DOHH2 (cell line): Measurements from ENCODE around the gene CCNF.

Experiments
- H3F3A ChIP-seq: fragments of 200-600 bp; sonication (generic), shearing (Covaris generic); 2 replicates; pipeline ENCODE4 v1.6.0; 2016; ENCODE audit warnings: antibody characterized with exemption, mild to moderate bottlenecking; ENCODE audit not compliant: control insufficient read depth, insufficient read depth
- H3K27ac ChIP-seq: fragments of 200-600 bp; sonication (generic); 2 replicates; pipeline ENCODE4 v1.5.1; 2014; ENCODE audit warnings: low read depth, mild to moderate bottlenecking, low read length, moderate library complexity
- H3K27me3 ChIP-seq: fragments of 200-600 bp; sonication (generic); 2 replicates; pipeline ENCODE4 v1.6.1; 2014; ENCODE audit warnings: mild to moderate bottlenecking, low read length, mixed read lengths; ENCODE audit not compliant: control insufficient read depth
- H3K36me3 ChIP-seq: fragments of 200-600 bp; sonication (generic); 2 replicates; pipeline ENCODE4 v1.6.1; 2014; ENCODE audit warnings: mild to moderate bottlenecking, low read length, moderate library complexity, mixed read lengths; ENCODE audit not compliant: control insufficient read depth
- H3K4me1 ChIP-seq: fragments of 200-600 bp; sonication (generic); 2 replicates; pipeline ENCODE4 v1.6.1; 2014; ENCODE audit warnings: mild to moderate bottlenecking, low read length, mixed read lengths; ENCODE audit not compliant: control insufficient read depth
- H3K4me2 ChIP-seq: fragments of 200-600 bp; sonication (generic); 2 replicates; pipeline ENCODE4 v1.6.0; 2014; ENCODE audit warnings: mild to moderate bottlenecking, low read length, moderate library complexity
- H3K4me3 ChIP-seq: fragments of 200-600 bp; sonication (generic); 2 replicates; pipeline ENCODE4 v1.5.1; 2014; ENCODE audit warnings: mild to moderate bottlenecking, low read length, mixed read lengths
- H3K79me2 ChIP-seq: fragments of 200-600 bp; sonication (generic); 2 replicates; pipeline ENCODE4 v1.6.1; 2014; ENCODE audit warnings: mild to moderate bottlenecking, low read length, mixed read lengths; ENCODE audit not compliant: control insufficient read depth
- H3K9me2 ChIP-seq: fragments of 200-600 bp; sonication (generic); replicated peaks from 2 replicates; pipeline ENCODE4 v1.6.1; 2014; ENCODE audit warnings: mild to moderate bottlenecking, low read length, mixed read lengths; ENCODE audit not compliant: control insufficient read depth
- H3K9me3 ChIP-seq: fragments of 200-600 bp; sonication (generic); 2 replicates; pipeline ENCODE4 v1.6.1; 2014; ENCODE audit warnings: antibody characterized with exemption, low read length, mixed read lengths; ENCODE audit not compliant: control insufficient read depth, insufficient read depth
- H4K20me1 ChIP-seq: fragments of 200-600 bp; sonication (generic); 2 replicates; pipeline ENCODE4 v1.6.0; 2014; ENCODE audit warnings: low read depth, mild to moderate bottlenecking, antibody characterized with exemption, low read length, moderate library complexity; ENCODE audit not compliant: control insufficient read depth, insufficient read depth
- EZH2phosphoT487 ChIP-seq: fragments of 200-600 bp; sonication (generic); IDR thresholded peaks from 2 replicates; pipeline ENCODE4 v1.6.1; 2017; ENCODE audit warnings: borderline replicate concordance, mild to moderate bottlenecking, antibody characterized with exemption, low read length, moderate library complexity, mixed read lengths
- TF ChIP-seq, protein P1 (sequence below): fragments of 200-600 bp; sonication (generic); IDR thresholded peaks from one replicate; pipeline ENCODE4 v1.5.1; 2014; ENCODE audit warnings: antibody characterized with exemption, mild to moderate bottlenecking, low read depth, low read length; ENCODE audit not compliant: poor library complexity, severe bottlenecking

The CCNF gene

GRCh38 chr16:2459647-2460390, 30.6 kb downstream of the CCNF start, which contains the start of gene TEDC2:
TEDC2 (plus strand) TSS chr16:2460109; CDS start chr16:2460145, 36 bp downstream.
- H3K9me2 ChIP-seq: no peaks in the 10 kb centered on the region
- peak within 1 kb of the TSS; percentile 65 for H3K27ac ChIP-seq
- peaks cover 44% of the 10 kb centered on the region for H3K4me1 ChIP-seq
- peaks cover 62% of the 10 kb centered on the region for H3K36me3 ChIP-seq
- H3K9me3 ChIP-seq: no peaks in the 10 kb centered on the region
- H4K20me1 ChIP-seq: no peaks in the 10 kb centered on the region
- peaks cover 21% of the 10 kb centered on the region for H3K79me2 ChIP-seq
- peak within 1 kb of the TSS; percentile 78 for H3K4me3 ChIP-seq
- TF ChIP-seq, protein P1, sequence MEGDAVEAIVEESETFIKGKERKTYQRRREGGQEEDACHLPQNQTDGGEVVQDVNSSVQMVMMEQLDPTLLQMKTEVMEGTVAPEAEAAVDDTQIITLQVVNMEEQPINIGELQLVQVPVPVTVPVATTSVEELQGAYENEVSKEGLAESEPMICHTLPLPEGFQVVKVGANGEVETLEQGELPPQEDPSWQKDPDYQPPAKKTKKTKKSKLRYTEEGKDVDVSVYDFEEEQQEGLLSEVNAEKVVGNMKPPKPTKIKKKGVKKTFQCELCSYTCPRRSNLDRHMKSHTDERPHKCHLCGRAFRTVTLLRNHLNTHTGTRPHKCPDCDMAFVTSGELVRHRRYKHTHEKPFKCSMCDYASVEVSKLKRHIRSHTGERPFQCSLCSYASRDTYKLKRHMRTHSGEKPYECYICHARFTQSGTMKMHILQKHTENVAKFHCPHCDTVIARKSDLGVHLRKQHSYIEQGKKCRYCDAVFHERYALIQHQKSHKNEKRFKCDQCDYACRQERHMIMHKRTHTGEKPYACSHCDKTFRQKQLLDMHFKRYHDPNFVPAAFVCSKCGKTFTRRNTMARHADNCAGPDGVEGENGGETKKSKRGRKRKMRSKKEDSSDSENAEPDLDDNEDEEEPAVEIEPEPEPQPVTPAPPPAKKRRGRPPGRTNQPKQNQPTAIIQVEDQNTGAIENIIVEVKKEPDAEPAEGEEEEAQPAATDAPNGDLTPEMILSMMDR: no peak
- TF ChIP-seq EZH2phosphoT487: no peak
- H3K27me3 ChIP-seq: no peaks in the 10 kb centered on the region
- peak within 1 kb of the TSS; percentile 95 for H3K4me2 ChIP-seq
- H3F3A ChIP-seq: peaks cover 16% of the 10 kb centered on the region

DNA sequence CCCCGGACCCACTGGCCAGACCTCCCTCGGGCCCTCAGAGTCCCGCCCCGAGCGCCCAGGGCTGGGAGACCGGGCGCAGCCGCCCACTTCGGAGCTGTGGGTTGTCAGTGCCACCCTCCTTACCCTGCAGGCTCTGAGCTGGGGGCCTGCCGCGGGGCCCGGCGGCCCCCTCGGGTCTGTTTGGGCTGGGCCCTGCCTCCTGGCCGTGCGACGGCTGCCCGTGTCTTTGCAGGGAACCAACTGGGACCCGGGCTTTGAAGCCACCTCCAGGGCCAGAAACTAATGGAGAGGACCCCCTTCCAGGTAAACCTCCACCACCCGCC, 31.1 kb downstream of the CCNF start:
- Histone ChIP-seq H3K4me3 (peak overlapping the region; percentile 78), H3K27ac (peak overlapping the region; percentile 38), H3K9me2 (no peaks in the 10 kb centered on the region), H3K4me2 (peak overlapping the region; percentile 95), H4K20me1 (no peaks in the 10 kb centered on the region), H3K9me3 (no peaks in the 10 kb centered on the region), H3K4me1 (peaks cover 44% of the 10 kb centered on the region), H3K27me3 (no peaks in the 10 kb centered on the region), H3K79me2 (peaks cover 21% of the 10 kb centered on the region), H3K36me3 (peaks cover 57% of the 10 kb centered on the region), H3F3A (peaks cover 21% of the 10 kb centered on the region)
- TF ChIP-seq, protein P1: no peak
- no peak for TF ChIP-seq EZH2phosphoT487

DNA sequence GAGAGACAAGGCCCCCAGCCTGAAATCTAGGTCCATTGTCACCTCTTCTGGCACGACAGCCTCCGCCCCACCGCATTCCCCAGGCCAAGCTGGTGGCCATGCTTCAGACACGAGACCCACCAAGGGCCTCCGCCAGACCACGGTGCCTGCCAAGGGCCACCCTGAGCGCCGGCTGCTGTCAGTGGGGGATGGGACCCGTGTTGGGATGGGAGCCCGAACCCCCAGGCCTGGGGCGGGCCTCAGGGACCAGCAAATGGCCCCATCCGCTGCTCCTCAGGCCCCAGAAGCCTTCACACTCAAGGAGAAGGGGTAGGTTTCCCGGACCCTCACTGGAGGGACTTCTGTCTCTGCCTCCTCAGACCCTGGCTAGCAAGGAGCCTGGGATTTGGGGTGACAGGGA, 31.7 kb downstream of the CCNF start:
- no peak overlapping the region for H3K27ac ChIP-seq
- TF ChIP-seq, protein P1: no peak
- no peak for TF ChIP-seq EZH2phosphoT487
- H3K4me3 ChIP-seq: peak overlapping the region; percentile 78
- peaks cover 49% of the 10 kb centered on the region for H3K4me1 ChIP-seq
- peak overlapping the region; percentile 95 for H3K4me2 ChIP-seq
- H3K27me3 ChIP-seq: no peaks in the 10 kb centered on the region
- no peaks in the 10 kb centered on the region for H3K9me3 ChIP-seq
- peaks cover 21% of the 10 kb centered on the region for H3K79me2 ChIP-seq
- H3F3A ChIP-seq: peaks cover 27% of the 10 kb centered on the region
- no peaks in the 10 kb centered on the region for H3K9me2 ChIP-seq
- H4K20me1 ChIP-seq: no peaks in the 10 kb centered on the region
- peaks cover 51% of the 10 kb centered on the region for H3K36me3 ChIP-seq
